ENCODE measurements around the gene FASN. TPM values are rescaled to one million over a fixed set of nuclear protein-coding genes. Genes with fewer than 3 reads are reported as not detected.

The FASN gene
- total RNA-seq, 1 donor from 2014 or later, result 439 TPM

- Mint-ChIP-seq H3K27ac (ENCODE audit: unreplicated experiment) (no peak overlapping the region), H3K4me1 (ENCODE audit: low read depth, unreplicated experiment) (peaks cover 2% of the 10 kb centered on the region), H3K27me3 (ENCODE audit: unreplicated experiment) (peaks cover 1% of the 10 kb centered on the region), H3K36me3 (ENCODE audit: unreplicated experiment) (no peaks in the 10 kb centered on the region), H3K9me3 (ENCODE audit: unreplicated experiment) (no peaks in the 10 kb centered on the region), H3K4me3 (ENCODE audit: unreplicated experiment) (no peak overlapping the region)
- no peak for TF ChIP-seq CTCF (IDR thresholded peaks at IDR 0.05; ENCODE audit: partially characterized antibody, unreplicated experiment)
- DNase-seq, result no peak
These were observed 48.9 kb downstream of the FASN start for GRCh38 chr17:82049106-82049505.

GRCh38 chr17:82048571-82048971 lies 49.5 kb downstream of the FASN start:
- Mint-ChIP-seq H3K9me3 (ENCODE audit: unreplicated experiment) (no peaks in the 10 kb centered on the region), H3K36me3 (ENCODE audit: unreplicated experiment) (no peaks in the 10 kb centered on the region), H3K27ac (ENCODE audit: unreplicated experiment) (no peak overlapping the region), H3K4me3 (ENCODE audit: unreplicated experiment) (no peak overlapping the region), H3K4me1 (ENCODE audit: low read depth, unreplicated experiment) (peaks cover 2% of the 10 kb centered on the region), H3K27me3 (ENCODE audit: unreplicated experiment) (peaks cover 1% of the 10 kb centered on the region)
- no peak for DNase-seq
- TF ChIP-seq CTCF (IDR thresholded peaks at IDR 0.05; ENCODE audit: partially characterized antibody, unreplicated experiment), result no peak

- Mint-ChIP-seq H3K27me3 (ENCODE audit: unreplicated experiment) (peaks cover 1% of the 10 kb centered on the region), H3K4me1 (ENCODE audit: low read depth, unreplicated experiment) (peaks cover 2% of the 10 kb centered on the region), H3K27ac (ENCODE audit: unreplicated experiment) (no peak overlapping the region), H3K9me3 (ENCODE audit: unreplicated experiment) (no peaks in the 10 kb centered on the region), H3K4me3 (ENCODE audit: unreplicated experiment) (no peak overlapping the region), H3K36me3 (ENCODE audit: unreplicated experiment) (no peaks in the 10 kb centered on the region)
- no peak for TF ChIP-seq CTCF (IDR thresholded peaks at IDR 0.05; ENCODE audit: partially characterized antibody, unreplicated experiment)
- DNase-seq, result no peak
These were observed 50.0 kb downstream of the FASN start for GRCh38 chr17:82047914-82048570.

- Mint-ChIP-seq H3K9me3 (ENCODE audit: unreplicated experiment) (no peaks in the 10 kb centered on the region), H3K27ac (ENCODE audit: unreplicated experiment) (no peak overlapping the region), H3K27me3 (ENCODE audit: unreplicated experiment) (peaks cover 1% of the 10 kb centered on the region), H3K4me3 (ENCODE audit: unreplicated experiment) (no peak overlapping the region), H3K36me3 (ENCODE audit: unreplicated experiment) (no peaks in the 10 kb centered on the region), H3K4me1 (ENCODE audit: low read depth, unreplicated experiment) (peaks cover 2% of the 10 kb centered on the region)
- DNase-seq, result no peak
- TF ChIP-seq CTCF (IDR thresholded peaks at IDR 0.05; ENCODE audit: partially characterized antibody, unreplicated experiment), result no peak
These were observed 50.7 kb downstream of the FASN start for GRCh38 chr17:82047379-82047778.

- no peak overlapping the region for H3K4me3 Mint-ChIP-seq (ENCODE audit: unreplicated experiment)
- no peak overlapping the region for H3K27ac Mint-ChIP-seq (ENCODE audit: unreplicated experiment)
- H3K27me3 Mint-ChIP-seq (ENCODE audit: unreplicated experiment), result peaks cover 1% of the 10 kb centered on the region
- no peak for TF ChIP-seq CTCF (IDR thresholded peaks at IDR 0.05; ENCODE audit: partially characterized antibody, unreplicated experiment)
- no peak for DNase-seq
- peaks cover 2% of the 10 kb centered on the region for H3K4me1 Mint-ChIP-seq (ENCODE audit: low read depth, unreplicated experiment)
- no peaks in the 10 kb centered on the region for H3K9me3 Mint-ChIP-seq (ENCODE audit: unreplicated experiment)
- H3K36me3 Mint-ChIP-seq (ENCODE audit: unreplicated experiment), result no peaks in the 10 kb centered on the region
These were observed 51.1 kb downstream of the FASN start for GRCh38 chr17:82046903-82047302.
